ENCODE measurements around the gene WDFY4.

WDFY4 gene

GRCh38 chr10:48904861-48905260 is 220.2 kb downstream of the WDFY4 start:
- DNase-seq (ENCODE audit: low read depth in 1 of 2, low spot score in 1 of 2) = no peak

GRCh38 chr10:48905311-48905710 is 220.6 kb downstream of the WDFY4 start:
- no peak for DNase-seq (ENCODE audit: low read depth in 1 of 2, low spot score in 1 of 2)

- no peak for DNase-seq (ENCODE audit: low read depth in 1 of 2, low spot score in 1 of 2)
Measured at GRCh38 chr10:48906841-48907240, 222.2 kb downstream of the WDFY4 start.

- DNase-seq (ENCODE audit: low read depth in 1 of 2, low spot score in 1 of 2) = no peak
Measured at GRCh38 chr10:48907730-48908129, 223.1 kb downstream of the WDFY4 start.

- no peak for DNase-seq (ENCODE audit: low read depth in 1 of 2, low spot score in 1 of 2)
Measured at GRCh38 chr10:48910548-48910947, 225.9 kb downstream of the WDFY4 start.

GRCh38 chr10:48913674-48914073 is 229.0 kb downstream of the WDFY4 start:
- no peak for DNase-seq (ENCODE audit: low read depth in 1 of 2, low spot score in 1 of 2)

GRCh38 chr10:48923748-48924147 is 239.1 kb downstream of the WDFY4 start:
- DNase-seq (ENCODE audit: low read depth in 1 of 2, low spot score in 1 of 2) = no peak

GRCh38 chr10:48924988-48925387 is 240.3 kb downstream of the WDFY4 start:
- DNase-seq (ENCODE audit: low read depth in 1 of 2, low spot score in 1 of 2) = no peak

GRCh38 chr10:48926255-48926654 is 241.6 kb downstream of the WDFY4 start:
- DNase-seq (ENCODE audit: low read depth in 1 of 2, low spot score in 1 of 2) = no peak

- DNase-seq (ENCODE audit: low read depth in 1 of 2, low spot score in 1 of 2) = no peak
Measured at GRCh38 chr10:48926764-48927540, 242.3 kb downstream of the WDFY4 start.

GRCh38 chr10:48929413-48929990 is 244.8 kb downstream of the WDFY4 start:
- DNase-seq (ENCODE audit: low read depth in 1 of 2, low spot score in 1 of 2) = no peak

- no peak for DNase-seq (ENCODE audit: low read depth in 1 of 2, low spot score in 1 of 2)
Measured at GRCh38 chr10:48931188-48931587, 246.5 kb downstream of the WDFY4 start.

GRCh38 chr10:48932831-48933664 is 248.4 kb downstream of the WDFY4 start:
- DNase-seq (ENCODE audit: low read depth in 1 of 2, low spot score in 1 of 2) = no peak

- DNase-seq (ENCODE audit: low read depth in 1 of 2, low spot score in 1 of 2) = no peak
Measured at GRCh38 chr10:48934672-48935501, 250.2 kb downstream of the WDFY4 start.

GRCh38 chr10:48935577-48935976 is 250.9 kb downstream of the WDFY4 start:
- DNase-seq (ENCODE audit: low read depth in 1 of 2, low spot score in 1 of 2) = no peak

- DNase-seq (ENCODE audit: low read depth in 1 of 2, low spot score in 1 of 2) = no peak
Measured at GRCh38 chr10:48937796-48938195, 253.1 kb downstream of the WDFY4 start.

- no peak for DNase-seq (ENCODE audit: low read depth in 1 of 2, low spot score in 1 of 2)
Measured at GRCh38 chr10:48938281-48938680, 253.6 kb downstream of the WDFY4 start.

- DNase-seq (ENCODE audit: low read depth in 1 of 2, low spot score in 1 of 2) = no peak
Measured at GRCh38 chr10:48938990-48939536, 254.4 kb downstream of the WDFY4 start.

GRCh38 chr10:48939790-48940325 is 255.2 kb downstream of the WDFY4 start, which contains the start of gene LRRC18:
LRRC18 (minus strand) TSS chr10:48939840; CDS start chr10:48914155, 25,685 bp downstream.
- DNase-seq (ENCODE audit: low read depth in 1 of 2, low spot score in 1 of 2) = no peak

- DNase-seq (ENCODE audit: low read depth in 1 of 2, low spot score in 1 of 2) = no peak
Measured at GRCh38 chr10:48940372-48940771, 255.7 kb downstream of the WDFY4 start.

Measured in activated CD4-positive, alpha-beta T cell treated with anti-CD3 and anti-CD28 coated beads, Interleukin-2, amount 50 U/mL, for 24 hours (primary cell).